ENCODE results near the gene DPM2.

The DPM2 gene

DNA sequence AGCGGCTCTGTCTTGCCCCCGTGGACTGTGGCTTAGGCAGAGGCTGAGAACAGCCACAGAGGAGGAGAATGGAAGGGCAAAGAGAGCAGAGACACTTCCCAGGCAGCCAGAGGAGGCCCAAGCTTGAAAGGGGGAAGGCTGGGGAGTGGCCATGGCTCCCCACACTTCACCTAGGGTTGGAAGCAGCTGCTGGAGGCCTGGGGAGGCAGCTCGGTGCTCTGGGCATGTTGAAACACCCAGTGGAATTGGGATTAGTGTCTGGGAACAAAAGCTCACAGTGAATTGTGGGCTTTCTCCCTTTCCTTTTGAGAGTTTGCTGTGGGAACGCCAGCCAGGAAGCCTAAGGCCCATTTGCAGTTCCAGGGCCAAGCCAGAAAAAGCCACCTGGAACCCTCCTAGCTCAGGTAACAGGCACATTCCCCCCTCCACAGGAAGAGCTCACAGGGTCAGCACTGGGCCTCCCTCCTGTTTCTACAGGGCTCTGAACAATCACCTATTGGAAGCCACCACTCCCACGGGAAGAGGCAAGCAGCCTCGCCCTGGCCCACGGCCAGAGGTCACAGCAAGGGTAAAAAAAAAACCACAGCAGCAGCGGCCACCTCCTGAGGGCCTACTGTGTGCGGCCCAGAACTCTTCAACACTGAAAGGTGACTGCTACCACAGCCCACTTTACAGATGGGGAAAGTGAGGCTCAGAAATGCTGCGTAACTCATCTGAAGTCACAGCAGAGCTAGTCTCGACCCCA is 22.9 kb upstream of the DPM2 start:
- Histone ChIP-seq H3K27ac (ENCODE audit: low read depth, low read length) (no peak overlapping the region), H3K9me3 (ENCODE audit: insufficient read depth, low read length) (no peaks in the 10 kb centered on the region), H2AFZ (ENCODE audit: low read depth, low read length, severe bottlenecking) (no peak overlapping the region), H3F3A (ENCODE audit: insufficient read depth) (peaks cover 14% of the 10 kb centered on the region), H3K27me3 (ENCODE audit: low read length) (no peaks in the 10 kb centered on the region), H3K36me3 (ENCODE audit: low read length) (peaks cover 6% of the 10 kb centered on the region; the same call in 1 of the 2 replicates), H3K9me2 (replicated peaks; ENCODE audit: insufficient read depth, low read length) (no peaks in the 10 kb centered on the region), H3K4me3 (ENCODE audit: insufficient read depth, low read length, poor library complexity, severe bottlenecking) (no peak overlapping the region), H3K9ac (ENCODE audit: low read length) (no peak overlapping the region), H3K4me2 (ENCODE audit: low read depth, low read length, poor library complexity, severe bottlenecking) (no peak overlapping the region), H3K79me2 (ENCODE audit: insufficient read depth, low read length) (peaks cover 100% of the 10 kb centered on the region), H4K20me1 (ENCODE audit: low read depth, low read length) (peaks cover 29% of the 10 kb centered on the region; the same call in 1 of the 2 replicates)
- no peak for TF ChIP-seq EZH2phosphoT487 (conservative IDR thresholded peaks at IDR 0.05; ENCODE audit: low read length)

DNA sequence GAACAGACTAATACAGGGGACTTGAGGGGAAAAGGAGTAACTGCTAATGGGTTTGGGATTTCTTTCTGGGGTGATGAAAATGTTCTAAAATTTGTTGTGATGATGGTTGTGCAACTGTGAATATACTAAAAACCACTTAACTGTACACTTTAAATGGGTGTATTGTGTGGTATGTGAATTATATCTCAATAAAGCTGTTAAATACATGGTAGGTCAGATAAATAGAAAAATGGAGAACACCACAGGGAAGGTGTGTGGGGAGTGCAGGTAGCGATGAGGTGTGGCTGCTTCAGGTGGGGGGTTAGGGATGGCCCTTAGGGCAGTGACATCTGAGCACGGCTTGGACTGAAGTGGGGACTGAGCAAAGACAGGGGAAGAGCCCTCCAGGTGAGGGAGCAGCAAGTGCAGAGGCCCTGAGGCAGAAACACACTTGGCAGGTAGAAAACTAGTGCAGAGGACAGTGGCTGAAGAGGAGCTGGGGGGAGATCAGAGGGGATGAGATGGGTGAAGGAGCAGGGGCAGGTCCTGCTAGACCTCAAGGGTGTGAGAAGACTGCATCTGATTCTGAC is 22.3 kb upstream of the DPM2 start:
- Histone ChIP-seq H2AFZ (ENCODE audit: low read depth, low read length, severe bottlenecking) (no peak overlapping the region), H3K79me2 (ENCODE audit: insufficient read depth, low read length) (peaks cover 100% of the 10 kb centered on the region), H3K9ac (ENCODE audit: low read length) (no peak overlapping the region), H3K27ac (ENCODE audit: low read depth, low read length) (no peak overlapping the region; the same call in 1 of the 2 replicates), H3K9me2 (replicated peaks; ENCODE audit: insufficient read depth, low read length) (no peaks in the 10 kb centered on the region), H4K20me1 (ENCODE audit: low read depth, low read length) (peaks cover 29% of the 10 kb centered on the region; the same call in 1 of the 2 replicates), H3K4me2 (ENCODE audit: low read depth, low read length, poor library complexity, severe bottlenecking) (no peak overlapping the region), H3F3A (ENCODE audit: insufficient read depth) (peaks cover 14% of the 10 kb centered on the region), H3K9me3 (ENCODE audit: insufficient read depth, low read length) (no peaks in the 10 kb centered on the region), H3K4me3 (ENCODE audit: insufficient read depth, low read length, poor library complexity, severe bottlenecking) (no peak overlapping the region), H3K36me3 (ENCODE audit: low read length) (peaks cover 6% of the 10 kb centered on the region; the same call in 1 of the 2 replicates), H3K27me3 (ENCODE audit: low read length) (no peaks in the 10 kb centered on the region)
- no peak for TF ChIP-seq EZH2phosphoT487 (conservative IDR thresholded peaks at IDR 0.05; ENCODE audit: low read length)
- TF ChIP-seq, protein P1, sequence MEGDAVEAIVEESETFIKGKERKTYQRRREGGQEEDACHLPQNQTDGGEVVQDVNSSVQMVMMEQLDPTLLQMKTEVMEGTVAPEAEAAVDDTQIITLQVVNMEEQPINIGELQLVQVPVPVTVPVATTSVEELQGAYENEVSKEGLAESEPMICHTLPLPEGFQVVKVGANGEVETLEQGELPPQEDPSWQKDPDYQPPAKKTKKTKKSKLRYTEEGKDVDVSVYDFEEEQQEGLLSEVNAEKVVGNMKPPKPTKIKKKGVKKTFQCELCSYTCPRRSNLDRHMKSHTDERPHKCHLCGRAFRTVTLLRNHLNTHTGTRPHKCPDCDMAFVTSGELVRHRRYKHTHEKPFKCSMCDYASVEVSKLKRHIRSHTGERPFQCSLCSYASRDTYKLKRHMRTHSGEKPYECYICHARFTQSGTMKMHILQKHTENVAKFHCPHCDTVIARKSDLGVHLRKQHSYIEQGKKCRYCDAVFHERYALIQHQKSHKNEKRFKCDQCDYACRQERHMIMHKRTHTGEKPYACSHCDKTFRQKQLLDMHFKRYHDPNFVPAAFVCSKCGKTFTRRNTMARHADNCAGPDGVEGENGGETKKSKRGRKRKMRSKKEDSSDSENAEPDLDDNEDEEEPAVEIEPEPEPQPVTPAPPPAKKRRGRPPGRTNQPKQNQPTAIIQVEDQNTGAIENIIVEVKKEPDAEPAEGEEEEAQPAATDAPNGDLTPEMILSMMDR (IDR thresholded peaks at IDR 0.05; ENCODE audit: insufficient read depth, low read length, poor library complexity, severe bottlenecking) = no peak

DNA sequence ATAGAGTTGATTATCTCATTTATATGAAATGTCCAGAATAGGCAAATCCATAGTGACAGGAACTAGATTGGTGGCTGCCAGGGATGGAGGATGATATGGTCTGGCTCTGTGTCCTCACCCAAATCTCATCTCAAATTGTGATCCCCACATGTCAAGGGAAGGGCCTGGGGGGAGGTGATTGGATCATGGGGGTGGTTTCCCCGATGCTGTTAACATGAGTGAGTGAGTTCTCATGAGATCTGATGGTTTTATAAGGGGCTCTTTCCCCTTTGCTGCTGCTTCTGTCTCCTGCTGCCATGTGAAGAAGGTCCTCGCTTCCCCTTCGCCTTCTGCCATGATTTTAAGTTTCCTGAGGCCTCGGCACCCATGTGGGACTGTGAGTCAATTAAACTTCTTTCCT is 21.7 kb upstream of the DPM2 start:
- no peak for TF ChIP-seq EZH2phosphoT487 (conservative IDR thresholded peaks at IDR 0.05; ENCODE audit: low read length)
- TF ChIP-seq, protein P1 (IDR thresholded peaks at IDR 0.05; ENCODE audit: insufficient read depth, low read length, poor library complexity, severe bottlenecking) = no peak
- Histone ChIP-seq H3K4me2 (ENCODE audit: low read depth, low read length, poor library complexity, severe bottlenecking) (no peak overlapping the region), H3K9me2 (replicated peaks; ENCODE audit: insufficient read depth, low read length) (no peaks in the 10 kb centered on the region), H3K9ac (ENCODE audit: low read length) (no peak overlapping the region), H3K36me3 (ENCODE audit: low read length) (peaks cover 6% of the 10 kb centered on the region; the same call in 1 of the 2 replicates), H3K27ac (ENCODE audit: low read depth, low read length) (no peak overlapping the region; the same call in 1 of the 2 replicates), H3K79me2 (ENCODE audit: insufficient read depth, low read length) (peaks cover 100% of the 10 kb centered on the region), H3K4me3 (ENCODE audit: insufficient read depth, low read length, poor library complexity, severe bottlenecking) (no peak overlapping the region), H4K20me1 (ENCODE audit: low read depth, low read length) (peaks cover 29% of the 10 kb centered on the region; the same call in 1 of the 2 replicates), H2AFZ (ENCODE audit: low read depth, low read length, severe bottlenecking) (no peak overlapping the region), H3K9me3 (ENCODE audit: insufficient read depth, low read length) (no peaks in the 10 kb centered on the region), H3K27me3 (ENCODE audit: low read length) (no peaks in the 10 kb centered on the region), H3F3A (ENCODE audit: insufficient read depth) (peaks cover 13% of the 10 kb centered on the region)

DNA sequence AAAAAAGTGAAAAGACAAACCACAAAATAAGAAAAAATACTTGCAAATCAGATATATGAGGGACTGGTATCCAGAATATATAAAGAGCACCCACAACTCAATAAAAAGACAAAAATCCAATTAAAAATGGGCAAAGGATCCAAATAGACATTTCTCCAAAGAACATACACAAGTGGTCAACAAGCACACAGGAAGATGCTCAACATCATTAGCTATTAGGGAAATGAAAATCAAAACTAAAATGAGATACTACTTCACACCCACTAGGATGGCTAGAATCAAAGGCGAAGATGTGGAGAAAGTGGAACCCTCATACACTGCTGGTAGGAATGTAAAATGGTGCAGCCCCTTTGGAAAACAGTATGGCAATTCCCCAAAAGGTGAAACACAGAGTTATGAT is 21.1 kb upstream of the DPM2 start:
- Histone ChIP-seq H3K79me2 (ENCODE audit: insufficient read depth, low read length) (peaks cover 100% of the 10 kb centered on the region), H3K27me3 (ENCODE audit: low read length) (no peaks in the 10 kb centered on the region), H3K27ac (ENCODE audit: low read depth, low read length) (no peak overlapping the region), H3K9ac (ENCODE audit: low read length) (no peak overlapping the region), H3K9me3 (ENCODE audit: insufficient read depth, low read length) (no peaks in the 10 kb centered on the region), H3K36me3 (ENCODE audit: low read length) (peaks cover 6% of the 10 kb centered on the region; the same call in 1 of the 2 replicates), H3K4me2 (ENCODE audit: low read depth, low read length, poor library complexity, severe bottlenecking) (no peak overlapping the region), H4K20me1 (ENCODE audit: low read depth, low read length) (peaks cover 29% of the 10 kb centered on the region; the same call in 1 of the 2 replicates), H3F3A (ENCODE audit: insufficient read depth) (peaks cover 8% of the 10 kb centered on the region; the same call in 1 of the 2 replicates), H3K9me2 (replicated peaks; ENCODE audit: insufficient read depth, low read length) (no peaks in the 10 kb centered on the region), H2AFZ (ENCODE audit: low read depth, low read length, severe bottlenecking) (no peak overlapping the region), H3K4me3 (ENCODE audit: insufficient read depth, low read length, poor library complexity, severe bottlenecking) (no peak overlapping the region)
- TF ChIP-seq, protein P1 (IDR thresholded peaks at IDR 0.05; ENCODE audit: insufficient read depth, low read length, poor library complexity, severe bottlenecking) = no peak
- no peak for TF ChIP-seq EZH2phosphoT487 (conservative IDR thresholded peaks at IDR 0.05; ENCODE audit: low read length)
